ENCODE results near the gene C1orf21. TPM values are rescaled to one million over a fixed set of nuclear protein-coding genes. Genes with fewer than 3 reads are reported as not detected.

Gene C1orf21
- total RNA-seq, 2 donors from 2014 or later = 10.4 to 15.2 TPM

DNA sequence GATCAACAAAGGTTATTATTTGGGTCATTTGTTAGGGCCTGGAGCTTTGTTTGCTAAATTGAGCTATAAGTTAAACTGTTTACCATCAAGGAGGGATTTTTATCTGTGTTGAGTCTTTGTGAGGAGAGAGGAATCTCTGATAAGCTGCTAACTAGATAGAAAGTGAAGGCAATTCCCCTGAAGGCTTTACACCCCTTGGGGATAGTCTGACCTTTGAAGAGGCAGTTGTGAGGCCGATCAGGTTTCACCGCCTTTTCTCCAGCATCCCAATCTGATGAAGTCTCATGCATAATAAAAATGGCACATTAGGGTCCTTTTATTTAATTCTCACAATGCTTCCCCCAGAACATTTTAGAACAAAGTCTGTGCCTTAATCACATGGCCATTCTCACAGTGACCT is 21.8 kb downstream of the C1orf21 start:
- DNase-seq (ENCODE audit: low spot score) = no peak
- H3K9me3 ChIP-seq = no peaks in the 10 kb centered on the region
- ATAC-seq (ENCODE audit: insufficient number of reproducible peaks, low FRiP score, low read depth) = no peak
- TF ChIP-seq, protein P1, sequence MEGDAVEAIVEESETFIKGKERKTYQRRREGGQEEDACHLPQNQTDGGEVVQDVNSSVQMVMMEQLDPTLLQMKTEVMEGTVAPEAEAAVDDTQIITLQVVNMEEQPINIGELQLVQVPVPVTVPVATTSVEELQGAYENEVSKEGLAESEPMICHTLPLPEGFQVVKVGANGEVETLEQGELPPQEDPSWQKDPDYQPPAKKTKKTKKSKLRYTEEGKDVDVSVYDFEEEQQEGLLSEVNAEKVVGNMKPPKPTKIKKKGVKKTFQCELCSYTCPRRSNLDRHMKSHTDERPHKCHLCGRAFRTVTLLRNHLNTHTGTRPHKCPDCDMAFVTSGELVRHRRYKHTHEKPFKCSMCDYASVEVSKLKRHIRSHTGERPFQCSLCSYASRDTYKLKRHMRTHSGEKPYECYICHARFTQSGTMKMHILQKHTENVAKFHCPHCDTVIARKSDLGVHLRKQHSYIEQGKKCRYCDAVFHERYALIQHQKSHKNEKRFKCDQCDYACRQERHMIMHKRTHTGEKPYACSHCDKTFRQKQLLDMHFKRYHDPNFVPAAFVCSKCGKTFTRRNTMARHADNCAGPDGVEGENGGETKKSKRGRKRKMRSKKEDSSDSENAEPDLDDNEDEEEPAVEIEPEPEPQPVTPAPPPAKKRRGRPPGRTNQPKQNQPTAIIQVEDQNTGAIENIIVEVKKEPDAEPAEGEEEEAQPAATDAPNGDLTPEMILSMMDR (IDR thresholded peaks at IDR 0.05) = no peak
- H3K27me3 ChIP-seq (replicated peaks; ENCODE audit: insufficient read depth) = no peaks in the 10 kb centered on the region
- no peak overlapping the region for H3K27ac ChIP-seq
- no peaks in the 10 kb centered on the region for H3K36me3 ChIP-seq
- no peak overlapping the region for H3K4me3 ChIP-seq
- H3K4me1 ChIP-seq (ENCODE audit: control insufficient read depth in 1 of 2, low read depth in 2 of 2) = peaks cover 0 to 15% of the 10 kb centered on the region in 2 donors

DNA sequence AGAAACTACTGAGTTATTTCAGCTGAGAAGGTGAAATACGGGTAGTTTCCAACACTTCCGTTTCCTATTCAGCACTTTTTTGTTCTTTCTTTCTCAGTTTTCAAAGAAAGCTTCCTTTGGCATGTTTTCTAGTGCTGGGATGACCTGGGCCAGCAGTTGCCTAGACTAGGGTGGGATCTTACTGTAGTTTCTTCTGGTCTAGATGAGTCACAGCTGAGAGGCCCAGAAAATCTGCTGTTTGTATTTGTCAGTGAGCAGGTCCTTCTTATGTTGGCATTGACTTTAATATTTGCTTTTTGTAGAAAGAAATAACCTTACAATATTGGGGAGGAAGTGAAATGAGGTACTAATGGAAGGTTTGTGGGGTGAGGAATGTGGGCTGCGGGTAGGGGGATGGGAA is 22.2 kb downstream of the C1orf21 start:
- Histone ChIP-seq H3K27me3 (replicated peaks; ENCODE audit: insufficient read depth) (no peaks in the 10 kb centered on the region), H3K9me3 (no peaks in the 10 kb centered on the region), H3K27ac (no peak overlapping the region), H3K4me1 (ENCODE audit: control insufficient read depth in 1 of 2, low read depth in 2 of 2) (peaks cover 0 to 15% of the 10 kb centered on the region in 2 donors), H3K36me3 (no peaks in the 10 kb centered on the region), H3K4me3 (no peak overlapping the region)
- TF ChIP-seq, protein P1 (IDR thresholded peaks at IDR 0.05) = no peak
- DNase-seq (ENCODE audit: low spot score) = no peak
- no peak for ATAC-seq (ENCODE audit: insufficient number of reproducible peaks, low FRiP score, low read depth)

GRCh38 chr1:184412472-184412871 is 25.6 kb downstream of the C1orf21 start:
- ATAC-seq (ENCODE audit: insufficient number of reproducible peaks, low FRiP score, low read depth) (no peak), DNase-seq (ENCODE audit: low spot score) (no peak)
- Histone ChIP-seq H3K36me3 (no peaks in the 10 kb centered on the region), H3K9me3 (no peaks in the 10 kb centered on the region), H3K27ac (no peak overlapping the region), H3K4me3 (no peak overlapping the region), H3K27me3 (replicated peaks; ENCODE audit: insufficient read depth) (no peaks in the 10 kb centered on the region), H3K4me1 (ENCODE audit: control insufficient read depth in 1 of 2, low read depth in 2 of 2) (peaks cover 0 to 15% of the 10 kb centered on the region in 2 donors)
- TF ChIP-seq, protein P1 (IDR thresholded peaks at IDR 0.05) = no peak

GRCh38 chr1:184416481-184416880 is 29.7 kb downstream of the C1orf21 start:
- Histone ChIP-seq H3K36me3 (no peaks in the 10 kb centered on the region), H3K27me3 (replicated peaks; ENCODE audit: insufficient read depth) (no peaks in the 10 kb centered on the region), H3K27ac (no peak overlapping the region), H3K9me3 (no peaks in the 10 kb centered on the region), H3K4me3 (no peak overlapping the region), H3K4me1 (ENCODE audit: control insufficient read depth in 1 of 2, low read depth in 2 of 2) (no peaks in the 10 kb centered on the region)
- TF ChIP-seq, protein P1 (IDR thresholded peaks at IDR 0.05) = no peak
- DNase-seq (ENCODE audit: low spot score) (no peak), ATAC-seq (ENCODE audit: insufficient number of reproducible peaks, low FRiP score, low read depth) (no peak)

GRCh38 chr1:184416946-184417345 is 30.1 kb downstream of the C1orf21 start:
- DNase-seq (ENCODE audit: low spot score) (no peak), ATAC-seq (ENCODE audit: insufficient number of reproducible peaks, low FRiP score, low read depth) (no peak)
- no peaks in the 10 kb centered on the region for H3K36me3 ChIP-seq
- H3K27me3 ChIP-seq (replicated peaks; ENCODE audit: insufficient read depth) = no peaks in the 10 kb centered on the region
- no peak overlapping the region for H3K4me3 ChIP-seq
- H3K9me3 ChIP-seq = no peaks in the 10 kb centered on the region
- no peaks in the 10 kb centered on the region for H3K4me1 ChIP-seq (ENCODE audit: control insufficient read depth in 1 of 2, low read depth in 2 of 2)
- TF ChIP-seq, protein P1 (IDR thresholded peaks at IDR 0.05) = no peak
- no peak overlapping the region for H3K27ac ChIP-seq
